ENCODE measurements around the gene ZNG1B. TPM values are rescaled to one million over a fixed set of nuclear protein-coding genes. Genes with fewer than 3 reads are reported as not detected.
A peak's percentile ranks its signal among the peaks of the same experiment; 100 is the strongest.
"Not testable (repeated sequence)": the region's sequence is repeated elsewhere in the genome, so short reads cannot be mapped to it uniquely, and the experiment has no call there.

Gene ZNG1B
- total RNA-seq, 4 donors from 2014 or later = 23.5 to 39.0 (median 32.6) TPM

GRCh38 chr2:113504081-113504480 lies 66.6 kb downstream of the ZNG1B start:
- WGBS = 11% methylated on average over 8 of the region's 23 CpGs
- H3K9me3 ChIP-seq; H3K36me3 ChIP-seq; intact Hi-C loops (cut with DNase I); H3K27ac ChIP-seq (replicated peaks in 1 of 4): not testable (repeated sequence)
- peak; percentile 62 for DNase-seq (ENCODE audit: extremely low spot score)
- peaks cover 0 to 79% (median 19%) of the 10 kb centered on the region in 4 donors for H3K27me3 ChIP-seq
- peaks cover 0 to 36% (median 27%) of the 10 kb centered on the region in 4 donors for H3K4me1 ChIP-seq
- peak overlapping the region in 3 of 4 donors; percentile 58 to 65 (median 58) for H3K4me3 ChIP-seq

- H3K4me3 ChIP-seq; H3K27ac ChIP-seq (replicated peaks in 1 of 4); H3K36me3 ChIP-seq; H3K9me3 ChIP-seq; DNase-seq (ENCODE audit: extremely low spot score); intact Hi-C loops (cut with DNase I): not testable (repeated sequence)
- Histone ChIP-seq H3K27me3 (peaks cover 0 to 58% (median 9%) of the 10 kb centered on the region in 4 donors), H3K4me1 (peaks cover 0 to 18% (median 18%) of the 10 kb centered on the region in 4 donors)
- WGBS = 27% methylated on average over 8 of the region's 14 CpGs
Measured at GRCh38 chr2:113507394-113508140, 70.1 kb downstream of the ZNG1B start.

GRCh38 chr2:113508187-113508586 lies 70.7 kb downstream of the ZNG1B start:
- 30% methylated on average over 6 of the region's 11 CpGs for WGBS

GRCh38 chr2:113510913-113511312 lies 73.4 kb downstream of the ZNG1B start:
- H3K9me3 ChIP-seq; DNase-seq (ENCODE audit: extremely low spot score); H3K4me3 ChIP-seq; intact Hi-C loops (cut with DNase I); H3K4me1 ChIP-seq; H3K27ac ChIP-seq (replicated peaks in 1 of 4); H3K36me3 ChIP-seq: not testable (repeated sequence)
- H3K27me3 ChIP-seq = peaks cover 0 to 30% (median 0%) of the 10 kb centered on the region in 4 donors
- WGBS = no CpG with 5 or more reads among the region's 3 CpGs

More at GRCh38 chr2:113508187-113508586, 70.7 kb downstream of the ZNG1B start:
- peaks cover 0 to 12% (median 12%) of the 10 kb centered on the region in 4 donors for H3K4me1 ChIP-seq
- H3K4me3 ChIP-seq; intact Hi-C loops (cut with DNase I); H3K9me3 ChIP-seq; H3K36me3 ChIP-seq; H3K27ac ChIP-seq (replicated peaks in 1 of 4); DNase-seq (ENCODE audit: extremely low spot score): not testable (repeated sequence)
- peaks cover 0 to 52% (median 6%) of the 10 kb centered on the region in 4 donors for H3K27me3 ChIP-seq

GRCh38 chr2:113511859-113512258 lies 74.4 kb downstream of the ZNG1B start:
- H3K27ac ChIP-seq (replicated peaks in 1 of 4); intact Hi-C loops (cut with DNase I); H3K9me3 ChIP-seq; H3K4me3 ChIP-seq; H3K4me1 ChIP-seq; H3K36me3 ChIP-seq: not testable (repeated sequence)
- WGBS = 85% methylated on average over 13 of the region's 14 CpGs
- DNase-seq (ENCODE audit: extremely low spot score) = peak; percentile 42
- H3K27me3 ChIP-seq = peaks cover 0 to 26% (median 0%) of the 10 kb centered on the region in 4 donors

GRCh38 chr2:113515457-113515856 lies 78.0 kb downstream of the ZNG1B start:
- intact Hi-C loops (cut with DNase I); H3K27ac ChIP-seq (replicated peaks in 1 of 4); H3K9me3 ChIP-seq; DNase-seq (ENCODE audit: extremely low spot score); H3K27me3 ChIP-seq; H3K4me3 ChIP-seq; H3K4me1 ChIP-seq; H3K36me3 ChIP-seq: not testable (repeated sequence)
- WGBS = 85% methylated on average over 8 of the region's 8 CpGs

- H3K36me3 ChIP-seq; intact Hi-C loops (cut with DNase I); DNase-seq (ENCODE audit: extremely low spot score); H3K4me1 ChIP-seq; H3K4me3 ChIP-seq; H3K27ac ChIP-seq (replicated peaks in 1 of 4); H3K9me3 ChIP-seq; H3K27me3 ChIP-seq: not testable (repeated sequence)
- WGBS = 81% methylated on average over 3 of the region's 3 CpGs
Measured at GRCh38 chr2:113515995-113516394, 78.5 kb downstream of the ZNG1B start.

GRCh38 chr2:113517025-113517424 lies 79.5 kb downstream of the ZNG1B start:
- intact Hi-C loops (cut with DNase I); H3K4me1 ChIP-seq; H3K36me3 ChIP-seq; H3K9me3 ChIP-seq; DNase-seq (ENCODE audit: extremely low spot score); H3K4me3 ChIP-seq; H3K27ac ChIP-seq (replicated peaks in 1 of 4); H3K27me3 ChIP-seq: not testable (repeated sequence)
- WGBS = no CpG with 5 or more reads among the region's 2 CpGs

GRCh38 chr2:113520837-113521236 lies 83.3 kb downstream of the ZNG1B start:
- H3K27me3 ChIP-seq; H3K4me3 ChIP-seq; H3K9me3 ChIP-seq; H3K4me1 ChIP-seq; H3K36me3 ChIP-seq; H3K27ac ChIP-seq (replicated peaks in 1 of 4); intact Hi-C loops (cut with DNase I); DNase-seq (ENCODE audit: extremely low spot score): not testable (repeated sequence)
- 83% methylated on average over 6 of the region's 6 CpGs for WGBS

GRCh38 chr2:113521492-113521891 lies 84.0 kb downstream of the ZNG1B start:
- 90% methylated on average over 3 of the region's 5 CpGs for WGBS
- H3K4me1 ChIP-seq; intact Hi-C loops (cut with DNase I); H3K27me3 ChIP-seq; DNase-seq (ENCODE audit: extremely low spot score); H3K27ac ChIP-seq (replicated peaks in 1 of 4); H3K4me3 ChIP-seq; H3K9me3 ChIP-seq; H3K36me3 ChIP-seq: not testable (repeated sequence)

GRCh38 chr2:113524986-113525385 lies 87.5 kb downstream of the ZNG1B start:
- H3K4me1 ChIP-seq; H3K27ac ChIP-seq (replicated peaks in 1 of 4); DNase-seq (ENCODE audit: extremely low spot score); H3K4me3 ChIP-seq; H3K36me3 ChIP-seq; intact Hi-C loops (cut with DNase I); H3K9me3 ChIP-seq; H3K27me3 ChIP-seq: not testable (repeated sequence)
- 71% methylated on average over 1 of the region's 1 CpG for WGBS

- H3K4me1 ChIP-seq; H3K36me3 ChIP-seq; H3K27me3 ChIP-seq; intact Hi-C loops (cut with DNase I); H3K27ac ChIP-seq (replicated peaks in 1 of 4); DNase-seq (ENCODE audit: extremely low spot score); H3K9me3 ChIP-seq; H3K4me3 ChIP-seq: not testable (repeated sequence)
- WGBS = 20% methylated on average over 3 of the region's 12 CpGs
Measured at GRCh38 chr2:113527350-113528045, 90.0 kb downstream of the ZNG1B start.

- H3K4me1 ChIP-seq; H3K9me3 ChIP-seq; H3K4me3 ChIP-seq; H3K27ac ChIP-seq (replicated peaks in 1 of 4); H3K36me3 ChIP-seq; DNase-seq (ENCODE audit: extremely low spot score); H3K27me3 ChIP-seq; intact Hi-C loops (cut with DNase I): not testable (repeated sequence)
- WGBS = 62% methylated on average over 4 of the region's 5 CpGs
Measured at GRCh38 chr2:113528126-113528525, 90.6 kb downstream of the ZNG1B start.

All from esophagus muscularis mucosa (tissue), 4 donors.